Measurements from ENCODE around the gene SECTM1. TPM values are rescaled to one million over a fixed set of nuclear protein-coding genes. Genes with fewer than 3 reads are reported as not detected.

SECTM1 gene
- total and polyA plus RNA-seq, 9 of the 15 experiments (the other 6 are each of a cell fraction or from before 2014, with no cell fraction given), result 0.11 to 0.46 (median 0.18) TPM; not detected in 6

- H3K9ac ChIP-seq (ENCODE audit: insufficient read depth in 1 of 2, low read depth in 2 of 2, low read length in 2 of 2), result peak overlapping the region in 1 of 2 experiments; percentile 71; a peak in 2 of 4 replicates
- H3K4me2 ChIP-seq (ENCODE audit: insufficient read depth, low read length), result no peak overlapping the region
- H2AFZ ChIP-seq (ENCODE audit: low read depth, low read length), result peak overlapping the region; percentile 44; the same call in 1 of the 2 replicates
- no peaks in the 10 kb centered on the region for H3K9me1 ChIP-seq (ENCODE audit: control insufficient read depth, insufficient read depth, low read length)
- in situ Hi-C loops (cut with MboI), result no loop called here
- H3K27me3 ChIP-seq (ENCODE audit: control insufficient read depth in 2 of 2, insufficient read depth in 2 of 2, low read length in 2 of 2), result no peaks in the 10 kb centered on the region
- H3K9me3 ChIP-seq (replicated peaks; ENCODE audit: control insufficient read depth, insufficient read depth, low read depth, low read length), result peaks cover 10% of the 10 kb centered on the region
- H3K27ac ChIP-seq (ENCODE audit: extremely low read depth, low read depth, low read length), result no peak overlapping the region
- H4K20me1 ChIP-seq (replicated peaks; ENCODE audit: control insufficient read depth, insufficient read depth, low read length), result no peaks in the 10 kb centered on the region
- BruUV-seq (replicated peaks), result no TSS peak
- ChIA-PET CTCF (ENCODE audit: low intra/inter-chr PET ratio) (no interaction called here), POLR2A (interaction anchor here (0.9 to 1.0 kb wide), 2 partner anchors 21 to 24 kb away, joined by 3 to 5 read pairs; no protein-coding TSS in a partner anchor)
- 66% methylated on average over 23 of the region's 29 CpGs for WGBS (ENCODE audit: insufficient coverage, low coverage, missing lambda C conversion rate)
- ATAC-seq (no peak), FAIRE-seq (no peak), DNase-seq (ENCODE audit: extremely low read depth in 1 of 4, low spot score in 3 of 4) (no peak)
- intact Hi-C loops (cut with micrococcal nuclease), result no loop called here
- peaks cover 13 to 84% of the 10 kb centered on the region in 2 experiments; a peak in 4 of 5 replicates for H3K4me1 ChIP-seq (replicated peaks in 1 of 2; ENCODE audit: control insufficient read depth in 2 of 2, insufficient read depth in 2 of 2, low read length in 2 of 2)
- H3K4me3 ChIP-seq, result no peak overlapping the region
- H3K79me2 ChIP-seq (ENCODE audit: control insufficient read depth, insufficient read depth, low read length), result no peaks in the 10 kb centered on the region
- no peaks in the 10 kb centered on the region for H3K36me3 ChIP-seq (ENCODE audit: control insufficient read depth, insufficient read depth, low read length)
- TF ChIP-seq ZNF407 (IDR thresholded peaks at IDR 0.05; ENCODE audit: low read depth) (no peak), POLR2H (tag; IDR thresholded peaks at IDR 0.05; ENCODE audit: low read depth) (no peak), ZNF699 (CRISPR knock-in tag; IDR thresholded peaks at IDR 0.05; ENCODE audit: insufficient replicate concordance) (no peak)
Observed at GRCh38 chr17:82316651-82317393, 16.7 kb downstream of the SECTM1 start.
